GM19463 (cell line): ENCODE measurements around the gene SIX1.

ENCODE experiments used
- ATAC-seq: cut with Tn5 transposase; IDR thresholded peaks from one replicate; pipeline ENCODE4 v1.9.1; 2021; ENCODE audit warnings: mild to moderate bottlenecking, moderate library complexity; ENCODE audit not compliant: unreplicated experiment

The SIX1 gene

GRCh38 chr14:60602291-60602690 lies 47.0 kb downstream of the SIX1 start:
- ATAC-seq = no peak

GRCh38 chr14:60599727-60600126 lies 49.5 kb downstream of the SIX1 start:
- ATAC-seq = no peak

GRCh38 chr14:60596139-60596538 lies 53.1 kb downstream of the SIX1 start:
- ATAC-seq = no peak

- no peak for ATAC-seq
These were observed 55.2 kb downstream of the SIX1 start for GRCh38 chr14:60594062-60594461.
